GM12891 (cell line): ENCODE measurements around the gene AGAP2.

ENCODE experiments used
- PAX5 ChIP-seq: IDR thresholded peaks from 2 replicates; pipeline ENCODE4 v1.6.1; 2011; ENCODE audit warnings: low read length, moderate library complexity, mild to moderate bottlenecking; ENCODE audit not compliant: insufficient read depth, severe bottlenecking
- POLR2A ChIP-seq: IDR thresholded peaks from 2 replicates; pipeline ENCODE4 v1.6.1; 2011; ENCODE audit warnings: low read depth, low read length, control low read depth
- POLR2AphosphoS5 ChIP-seq: IDR thresholded peaks from 2 replicates; pipeline ENCODE4 v1.6.1; 2011; ENCODE audit warnings: low read depth, low read length, control low read depth
- POU2F2 ChIP-seq: IDR thresholded peaks from 2 replicates; pipeline ENCODE4 v1.6.1; 2011; ENCODE audit warnings: low read depth, mild to moderate bottlenecking, control low read depth, low read length, moderate library complexity
- TAF1 ChIP-seq: IDR thresholded peaks from 2 replicates; pipeline ENCODE4 v1.6.1; 2011; ENCODE audit warnings: low read depth, low read length, control low read depth

DNA sequence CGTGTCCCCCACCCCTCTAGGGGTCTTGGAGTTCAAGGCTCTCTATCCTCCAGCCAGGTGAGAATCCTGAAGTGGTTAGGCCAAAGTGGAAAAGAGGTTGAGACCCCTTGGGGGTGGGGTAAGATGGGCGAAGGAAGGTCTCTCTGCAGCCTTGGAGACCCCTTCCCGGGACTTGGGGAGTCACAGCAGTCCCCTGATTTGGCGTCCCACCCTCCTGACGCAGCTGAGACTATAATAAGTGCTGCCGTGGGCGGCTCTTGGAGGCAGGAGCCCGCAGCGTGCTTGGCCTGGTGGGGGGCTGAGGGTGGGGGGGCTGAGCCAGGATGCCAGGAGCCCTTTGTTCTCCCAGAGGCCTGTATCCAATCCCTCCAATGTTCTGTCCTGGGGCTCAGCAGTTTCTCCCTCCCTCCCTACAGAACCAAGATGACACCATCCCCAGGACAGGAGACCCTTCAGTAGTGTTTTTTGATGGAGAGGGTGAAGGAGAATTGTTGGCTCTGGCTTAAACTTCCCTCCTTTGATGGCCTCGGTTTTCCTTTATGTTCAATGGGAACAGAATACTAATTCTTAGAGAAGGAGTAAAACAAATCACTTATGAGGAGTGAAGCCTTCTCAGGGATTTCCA is 1.5 kb upstream of the AGAP2 start:
- no peak for TF ChIP-seq POLR2A
- TF ChIP-seq POLR2AphosphoS5 = no peak
- no peak for TF ChIP-seq PAX5
- no peak for TF ChIP-seq TAF1
- no peak for TF ChIP-seq POU2F2
